Measurements from ENCODE around the gene SMCHD1.

DNA sequence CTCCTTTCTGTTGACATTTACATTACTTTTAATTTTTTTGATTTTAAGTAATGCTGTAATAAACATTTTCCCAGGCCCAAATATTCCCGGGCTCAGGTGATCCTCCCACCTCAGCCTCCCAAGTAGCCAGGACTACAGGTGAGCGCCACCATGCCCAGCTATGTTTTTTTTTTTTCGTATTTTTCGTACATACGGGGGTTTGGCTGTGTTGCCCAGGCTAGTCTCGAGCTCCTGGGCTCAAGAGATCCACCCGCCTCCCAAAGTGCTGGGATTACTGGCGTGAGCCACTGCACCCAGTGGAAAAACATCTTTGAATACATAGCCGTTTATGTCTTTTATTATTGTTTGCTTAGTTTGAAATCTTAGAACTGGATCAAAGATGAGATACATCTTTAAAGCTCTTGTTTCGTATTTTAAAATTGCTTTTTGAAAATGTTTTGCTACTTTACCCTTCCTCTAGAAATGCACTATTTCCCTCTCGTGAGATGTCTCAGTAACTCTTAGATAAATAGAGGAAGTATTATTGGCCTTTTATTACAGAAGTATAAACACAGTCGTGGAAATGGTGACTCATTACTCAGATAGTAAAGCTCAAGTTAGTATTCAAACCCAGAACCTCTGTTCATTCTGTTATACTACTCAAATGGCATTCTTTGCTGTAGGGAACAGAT lies 2.4 kb downstream of the SMCHD1 start:
- TF ChIP-seq CTCF (IDR thresholded peaks at IDR 0.05) (no peak), POLR2A (IDR thresholded peaks at IDR 0.05) (peak in 1 of 2 donors; percentile 24)

Measured in uterus (tissue), 2 donors.